ENCODE data around the gene TMEM79.
A peak's percentile ranks its signal among the peaks of the same experiment; 100 is the strongest.

The TMEM79 gene

GRCh38 chr1:156281281-156281680 lies 2.8 kb upstream of the TMEM79 start:
- FAIRE-seq, result no peak
- no peak for TF ChIP-seq POLR2A (IDR thresholded peaks at IDR 0.05; ENCODE audit: low read depth, low read length)
- no peak for DNase-seq (ENCODE audit: insufficient read length, low spot score)

DNA sequence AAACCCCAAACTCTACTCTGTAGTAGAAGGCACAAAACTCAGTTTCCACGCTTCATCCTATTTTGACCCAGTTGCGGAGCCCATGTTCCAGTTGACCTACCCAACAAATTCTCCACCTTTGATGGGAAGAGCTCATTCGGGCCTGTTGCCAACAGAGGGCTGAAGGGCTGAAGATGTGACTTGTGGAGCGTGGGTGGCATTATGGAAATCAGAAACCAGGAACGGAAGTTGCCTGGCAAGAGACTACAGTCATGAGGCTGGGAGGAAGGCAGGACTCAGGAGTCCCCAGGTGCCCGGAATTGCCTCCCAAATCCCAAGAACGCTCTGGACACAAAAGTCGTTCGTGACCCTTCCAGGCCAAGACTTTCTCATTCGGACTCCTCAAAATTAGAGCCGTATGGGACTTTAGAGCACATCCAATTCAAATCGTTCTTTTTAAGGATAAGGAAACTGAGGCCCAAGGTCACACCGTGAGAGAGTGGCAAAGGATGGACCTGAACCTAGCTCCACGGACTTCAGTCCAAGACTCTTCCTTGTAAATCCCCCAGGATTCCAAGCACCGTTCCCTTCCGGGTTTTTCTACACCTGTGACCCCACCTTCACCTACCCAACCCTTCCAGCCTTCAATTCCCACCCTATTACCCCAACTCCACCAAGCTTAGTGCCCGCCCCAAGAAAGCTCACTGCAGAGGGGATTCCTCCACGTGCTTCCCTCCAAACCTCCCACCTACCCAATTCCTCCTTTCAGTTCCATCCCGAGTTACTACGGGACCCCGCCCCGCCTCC lies 2.2 kb upstream of the TMEM79 start:
- no peak for FAIRE-seq
- TF ChIP-seq POLR2A (IDR thresholded peaks at IDR 0.05; ENCODE audit: low read depth, low read length), result no peak
- no peak for DNase-seq (ENCODE audit: insufficient read length, low spot score)

GRCh38 chr1:156282479-156283222 lies 1.5 kb upstream of the TMEM79 start, which contains the start of gene SMG5:
TSS of gene SMG5 (minus strand) at chr1:156282825. CDS start at chr1:156282680, 145 bp downstream.
- TF ChIP-seq POLR2A (IDR thresholded peaks at IDR 0.05; ENCODE audit: low read depth, low read length), result peak; percentile 99
- DNase-seq (ENCODE audit: insufficient read length, low spot score) (peak; percentile 98), FAIRE-seq (peak; percentile 74)

DNA sequence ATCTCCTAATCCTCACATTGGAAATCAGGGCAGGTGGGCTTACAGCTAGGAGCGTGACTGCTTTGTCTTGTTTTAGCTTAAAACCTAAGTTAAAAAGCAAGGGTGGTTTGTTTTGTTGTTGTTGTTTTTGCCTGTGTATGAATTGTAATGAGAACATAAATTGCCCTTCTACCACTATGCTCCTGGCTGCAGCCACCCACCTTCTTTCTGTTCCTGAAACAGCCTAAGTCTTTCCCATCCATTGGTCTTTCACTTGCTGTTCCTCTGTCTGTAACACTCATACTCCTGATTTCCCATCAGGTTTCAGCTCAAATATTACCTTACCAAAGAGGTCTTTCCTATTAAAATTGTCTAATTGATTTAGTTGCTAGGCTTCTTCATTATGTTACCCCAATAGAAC lies 604 bp upstream of the TMEM79 start:
- DNase-seq (ENCODE audit: insufficient read length, low spot score) (no peak), FAIRE-seq (no peak)
- no peak for TF ChIP-seq POLR2A (IDR thresholded peaks at IDR 0.05; ENCODE audit: low read depth, low read length)

DNA sequence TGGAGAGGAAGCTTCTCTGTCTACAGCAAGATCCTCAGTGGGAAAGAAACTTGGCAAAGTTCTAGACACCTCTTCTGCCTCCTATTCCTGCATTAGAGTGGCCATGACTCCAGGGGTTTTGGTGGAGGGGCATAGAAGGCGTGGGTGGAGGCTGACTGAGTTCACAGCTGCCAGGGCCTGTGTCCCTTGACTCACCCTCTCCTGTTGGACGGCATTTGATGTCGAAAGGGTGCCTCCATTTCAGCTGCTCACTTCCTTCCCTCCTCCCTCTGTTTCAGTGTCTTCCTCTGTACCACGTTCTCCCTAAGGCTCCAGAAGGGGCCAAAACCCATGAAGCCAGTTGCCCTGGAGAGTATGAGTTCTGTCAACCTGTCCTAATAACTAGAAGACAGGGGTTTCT lies 632 bp downstream of the TMEM79 start:
- TF ChIP-seq POLR2A (IDR thresholded peaks at IDR 0.05; ENCODE audit: low read depth, low read length), result no peak
- FAIRE-seq, result no peak
- DNase-seq (ENCODE audit: insufficient read length, low spot score), result no peak

GRCh38 chr1:156285437-156285836 lies 1.3 kb downstream of the TMEM79 start:
- FAIRE-seq (no peak), DNase-seq (ENCODE audit: insufficient read length, low spot score) (no peak)
- TF ChIP-seq POLR2A (IDR thresholded peaks at IDR 0.05; ENCODE audit: low read depth, low read length), result no peak

- TF ChIP-seq POLR2A (IDR thresholded peaks at IDR 0.05; ENCODE audit: low read depth, low read length), result no peak
- FAIRE-seq (no peak), DNase-seq (ENCODE audit: insufficient read length, low spot score) (no peak)
These were observed 1.9 kb downstream of the TMEM79 start for GRCh38 chr1:156286061-156286460.

- no peak for DNase-seq (ENCODE audit: insufficient read length, low spot score)
- TF ChIP-seq POLR2A (IDR thresholded peaks at IDR 0.05; ENCODE audit: low read depth, low read length), result no peak
- FAIRE-seq, result no peak
These were observed 5.7 kb downstream of the TMEM79 start for GRCh38 chr1:156289857-156290256.

DNA sequence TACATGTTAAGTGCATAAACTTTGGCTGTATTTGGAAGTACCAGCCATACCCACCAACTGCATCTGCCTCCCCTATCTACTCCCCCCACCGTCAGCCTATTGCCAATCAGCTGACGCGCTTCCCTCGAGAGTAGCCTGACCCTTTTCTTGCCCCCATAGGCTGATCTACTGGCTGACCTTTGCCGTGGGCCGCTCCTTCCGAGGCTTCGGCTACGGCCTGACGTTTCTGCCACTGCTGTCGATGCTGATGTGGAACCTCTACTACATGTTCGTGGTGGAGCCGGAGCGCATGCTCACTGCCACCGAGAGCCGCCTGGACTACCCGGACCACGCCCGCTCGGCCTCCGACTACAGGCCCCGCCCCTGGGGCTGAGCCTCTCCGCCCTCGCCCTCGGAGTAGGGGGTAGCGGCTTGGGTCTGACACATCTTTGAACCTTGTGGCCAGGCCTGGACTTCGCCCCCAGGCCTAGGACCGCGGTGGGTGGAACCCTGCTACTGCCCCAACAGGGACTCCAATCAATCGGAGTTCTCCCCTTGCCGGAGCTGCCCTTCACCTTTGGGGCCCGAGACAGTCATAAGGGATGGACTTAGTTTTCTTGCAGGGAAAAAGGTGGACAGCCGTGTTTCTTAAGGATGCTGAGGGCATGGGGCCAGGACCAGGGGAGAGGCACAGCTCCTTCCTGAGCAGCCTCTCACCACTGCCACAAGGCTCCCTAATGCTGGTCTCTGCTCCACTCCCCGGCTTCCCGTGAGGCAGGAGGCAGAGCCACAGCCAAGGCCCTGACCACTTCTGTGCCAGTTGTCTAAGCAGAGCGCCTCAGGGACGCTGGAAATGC lies 7.3 kb downstream of the TMEM79 start:
- TF ChIP-seq POLR2A (IDR thresholded peaks at IDR 0.05; ENCODE audit: low read depth, low read length), result no peak
- FAIRE-seq (no peak), DNase-seq (ENCODE audit: insufficient read length, low spot score) (no peak)

- no peak for FAIRE-seq
- DNase-seq (ENCODE audit: insufficient read length, low spot score), result no peak
- TF ChIP-seq POLR2A (IDR thresholded peaks at IDR 0.05; ENCODE audit: low read depth, low read length), result no peak
These were observed 8.9 kb downstream of the TMEM79 start for GRCh38 chr1:156293098-156293434.

GRCh38 chr1:156293895-156294294 lies 9.8 kb downstream of the TMEM79 start:
- no peak for DNase-seq (ENCODE audit: insufficient read length, low spot score)
- FAIRE-seq, result no peak
- no peak for TF ChIP-seq POLR2A (IDR thresholded peaks at IDR 0.05; ENCODE audit: low read depth, low read length)

DNA sequence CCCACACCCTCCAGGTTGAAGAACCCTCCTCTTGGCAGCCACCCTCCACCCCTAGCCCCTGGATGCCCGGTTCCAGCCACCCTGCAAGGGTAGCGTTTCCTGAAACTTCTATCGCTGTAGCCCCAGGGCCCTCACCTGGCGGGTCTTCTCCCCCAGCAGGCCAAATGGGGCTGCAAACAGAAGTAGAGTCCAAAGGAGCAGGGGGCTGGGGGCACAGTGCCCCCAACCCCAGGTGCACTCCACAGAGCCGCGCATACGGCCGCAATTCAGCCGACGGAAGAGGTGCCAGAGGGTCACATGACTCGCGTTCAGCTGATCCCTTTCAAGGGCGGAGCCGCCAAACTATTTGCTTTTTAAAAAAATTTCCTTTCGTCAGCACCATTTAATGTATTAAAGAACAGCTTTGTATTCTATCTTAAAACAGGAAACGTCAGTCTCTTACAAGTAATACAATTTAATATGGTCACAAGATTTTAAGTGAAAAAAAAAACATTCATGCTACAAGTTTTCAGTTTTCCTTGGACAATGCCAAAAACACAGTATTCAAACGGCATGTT lies 11.3 kb downstream of the TMEM79 start, which contains the start of gene GLMP:
GLMP (minus strand) TSS at position 289 of the 557 bp plus-strand sequence; CDS start at position 255, 34 bp downstream.
- TF ChIP-seq POLR2A (IDR thresholded peaks at IDR 0.05; ENCODE audit: low read depth, low read length), result peak; percentile 45; the same call in 1 of the 2 replicates
- no peak for FAIRE-seq
- peak; percentile 73 for DNase-seq (ENCODE audit: insufficient read length, low spot score)

- FAIRE-seq (no peak), DNase-seq (ENCODE audit: insufficient read length, low spot score) (no peak)
- no peak for TF ChIP-seq POLR2A (IDR thresholded peaks at IDR 0.05; ENCODE audit: low read depth, low read length)
These were observed 14.8 kb downstream of the TMEM79 start, which contains the start of gene VHLL for GRCh38 chr1:156298852-156299357. TSS of gene VHLL (minus strand) at chr1:156299307. CDS start at chr1:156299189, 118 bp downstream.

Data from H54 (cell line).